ENCODE data around the gene PRKAR2B. TPM values are rescaled to one million over a fixed set of nuclear protein-coding genes. Genes with fewer than 3 reads are reported as not detected.

The PRKAR2B gene
- total and polyA plus RNA-seq, 2 experiments from 2014 or later: 48.8 to 50.6 TPM

DNA sequence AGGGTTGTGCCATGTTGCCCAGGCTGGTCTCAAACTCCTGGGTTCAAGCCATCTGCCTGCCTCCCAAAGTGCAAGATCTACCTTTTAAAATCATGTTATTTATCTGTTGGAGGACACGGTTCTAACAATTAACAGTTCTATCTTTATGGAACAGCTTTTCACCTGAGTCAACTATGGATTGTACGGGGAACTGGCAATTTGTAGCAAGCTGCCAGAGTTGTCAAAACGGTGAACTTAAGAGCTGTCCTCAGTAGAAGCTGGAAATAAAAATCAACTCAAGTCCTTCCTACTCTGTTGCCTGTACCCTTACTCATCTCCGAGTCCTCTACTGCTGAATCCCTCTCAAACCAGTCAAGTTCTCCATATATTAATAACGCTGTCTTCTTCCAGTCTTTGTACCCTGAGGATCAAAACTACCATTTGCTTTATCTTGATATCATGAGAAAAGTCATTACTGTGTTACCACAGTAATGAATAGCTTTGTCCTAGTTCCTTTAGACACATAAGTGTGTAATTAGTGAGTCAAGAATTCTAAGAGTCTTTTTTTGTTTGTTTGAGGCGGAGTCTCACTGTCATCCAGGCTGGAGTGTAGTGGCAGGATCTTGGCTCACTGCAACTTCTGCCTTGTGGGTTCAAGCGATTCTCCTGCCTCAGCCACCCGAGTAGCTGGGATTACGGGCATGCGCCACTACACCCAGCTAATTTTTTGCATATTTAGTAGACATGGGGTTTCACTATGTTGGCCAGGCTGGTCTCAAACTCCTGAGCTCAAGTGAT lies 152.5 kb downstream of the PRKAR2B start:
- no peaks in the 10 kb centered on the region for H3K4me1 ChIP-seq (ENCODE audit: insufficient read depth)
- H3K4me3 Mint-ChIP-seq: no peak overlapping the region
- no peaks in the 10 kb centered on the region for H3K79me2 ChIP-seq (replicated peaks; ENCODE audit: insufficient read depth)
- no peak overlapping the region for H2AFZ ChIP-seq
- H3K9me3 Mint-ChIP-seq: no peaks in the 10 kb centered on the region
- no peak for ATAC-seq
- no peak for DNase-seq (ENCODE audit: low spot score)
- H3K4me1 Mint-ChIP-seq: no peaks in the 10 kb centered on the region
- H3K36me3 ChIP-seq (ENCODE audit: insufficient read depth): no peaks in the 10 kb centered on the region
- H3K9me2 ChIP-seq (ENCODE audit: insufficient read depth): no peaks in the 10 kb centered on the region
- no peaks in the 10 kb centered on the region for H3K27me3 ChIP-seq (ENCODE audit: insufficient read depth)
- H3K27ac Mint-ChIP-seq: no peak overlapping the region
- no peak overlapping the region for H3K27ac ChIP-seq (ENCODE audit: low read depth)
- H4K20me1 ChIP-seq (replicated peaks; ENCODE audit: insufficient read depth): peaks cover 3% of the 10 kb centered on the region; the same call in 1 of the 2 replicates
- H3K36me3 Mint-ChIP-seq (ENCODE audit: low read depth): peaks cover 30% of the 10 kb centered on the region
- no peaks in the 10 kb centered on the region for H3F3A ChIP-seq (replicated peaks; ENCODE audit: low read depth)
- no peak for TF ChIP-seq ZNF331 (CRISPR knock-in tag; IDR thresholded peaks at IDR 0.05; ENCODE audit: low read depth)
- TF ChIP-seq, protein P1, sequence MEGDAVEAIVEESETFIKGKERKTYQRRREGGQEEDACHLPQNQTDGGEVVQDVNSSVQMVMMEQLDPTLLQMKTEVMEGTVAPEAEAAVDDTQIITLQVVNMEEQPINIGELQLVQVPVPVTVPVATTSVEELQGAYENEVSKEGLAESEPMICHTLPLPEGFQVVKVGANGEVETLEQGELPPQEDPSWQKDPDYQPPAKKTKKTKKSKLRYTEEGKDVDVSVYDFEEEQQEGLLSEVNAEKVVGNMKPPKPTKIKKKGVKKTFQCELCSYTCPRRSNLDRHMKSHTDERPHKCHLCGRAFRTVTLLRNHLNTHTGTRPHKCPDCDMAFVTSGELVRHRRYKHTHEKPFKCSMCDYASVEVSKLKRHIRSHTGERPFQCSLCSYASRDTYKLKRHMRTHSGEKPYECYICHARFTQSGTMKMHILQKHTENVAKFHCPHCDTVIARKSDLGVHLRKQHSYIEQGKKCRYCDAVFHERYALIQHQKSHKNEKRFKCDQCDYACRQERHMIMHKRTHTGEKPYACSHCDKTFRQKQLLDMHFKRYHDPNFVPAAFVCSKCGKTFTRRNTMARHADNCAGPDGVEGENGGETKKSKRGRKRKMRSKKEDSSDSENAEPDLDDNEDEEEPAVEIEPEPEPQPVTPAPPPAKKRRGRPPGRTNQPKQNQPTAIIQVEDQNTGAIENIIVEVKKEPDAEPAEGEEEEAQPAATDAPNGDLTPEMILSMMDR (conservative IDR thresholded peaks at IDR 0.05; ENCODE audit: low read depth in 2 of 2): no peak
- no peak overlapping the region for H3K4me3 ChIP-seq
- H3K4me2 ChIP-seq: no peak overlapping the region
- peaks cover 4% of the 10 kb centered on the region for H3K27me3 Mint-ChIP-seq (ENCODE audit: insufficient read depth, low read depth, poor library complexity)

DNA sequence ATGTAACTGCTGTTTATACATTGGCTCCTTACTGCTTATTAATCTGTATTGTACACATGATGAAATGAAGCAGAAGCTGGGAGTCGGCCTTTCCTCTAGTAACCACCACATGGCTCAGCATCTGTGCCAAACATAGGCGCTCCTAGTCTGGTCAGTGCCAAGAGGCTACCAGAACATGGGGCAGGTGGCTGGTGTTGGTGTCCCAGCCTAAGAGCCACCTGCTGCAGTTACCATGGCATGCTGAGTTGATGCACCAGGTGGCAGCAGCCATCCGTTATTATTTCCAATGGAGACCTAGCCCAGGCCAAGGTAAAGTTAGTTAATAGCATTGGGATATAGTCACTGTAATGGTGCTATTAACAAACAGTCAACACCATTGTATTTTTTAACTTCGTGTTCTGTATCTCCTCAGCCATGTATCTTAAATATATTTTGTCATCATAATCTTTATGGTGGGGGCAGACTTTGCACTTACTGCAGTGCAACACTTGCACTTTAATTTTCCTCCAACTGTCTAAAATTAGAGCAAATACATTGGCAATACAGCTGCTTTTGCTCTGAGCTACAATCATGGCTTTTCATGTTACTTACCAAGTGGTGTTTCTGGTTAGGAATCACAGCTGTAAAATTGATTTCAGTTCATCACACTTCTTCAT lies 157.4 kb downstream of the PRKAR2B start:
- H3K79me2 ChIP-seq (replicated peaks; ENCODE audit: insufficient read depth): no peaks in the 10 kb centered on the region
- Mint-ChIP-seq H3K4me1 (0 out of 3 replicates have a peak, but pooled peaks cover 3% of the 10 kb centered on the region), H3K27me3 (ENCODE audit: insufficient read depth, low read depth, poor library complexity) (peaks cover 5% of the 10 kb centered on the region), H3K27ac (no peak overlapping the region), H3K4me3 (no peak overlapping the region), H3K36me3 (ENCODE audit: low read depth) (peaks cover 28% of the 10 kb centered on the region), H3K9me3 (no peaks in the 10 kb centered on the region)
- no peaks in the 10 kb centered on the region for H3K27me3 ChIP-seq (ENCODE audit: insufficient read depth)
- ATAC-seq (peak; percentile 95), DNase-seq (ENCODE audit: low spot score) (peak; percentile 76)
- no peak overlapping the region for H3K4me2 ChIP-seq
- no peak overlapping the region for H2AFZ ChIP-seq
- H3K36me3 ChIP-seq (ENCODE audit: insufficient read depth): no peaks in the 10 kb centered on the region
- no peaks in the 10 kb centered on the region for H3K9me2 ChIP-seq (ENCODE audit: insufficient read depth)
- no peaks in the 10 kb centered on the region for H3F3A ChIP-seq (replicated peaks; ENCODE audit: low read depth)
- no peaks in the 10 kb centered on the region for H3K4me1 ChIP-seq (ENCODE audit: insufficient read depth)
- no peak overlapping the region for H3K27ac ChIP-seq (ENCODE audit: low read depth)
- no peaks in the 10 kb centered on the region; the same call in none of the 2 replicates for H4K20me1 ChIP-seq (replicated peaks; ENCODE audit: insufficient read depth)
- no peak overlapping the region for H3K4me3 ChIP-seq
- no peak for TF ChIP-seq ZNF114 (CRISPR knock-in tag; IDR thresholded peaks at IDR 0.05)
- TF ChIP-seq, protein P1 (conservative IDR thresholded peaks at IDR 0.05; ENCODE audit: low read depth in 2 of 2): peak; percentile 65 to 81

All from GM23338 (cell line).